HFF-Myc (cell line): Measurements from ENCODE around the gene CNNM1.

Experiments used
- DNase-seq: peaks from one replicate; pipeline ENCODE4 v3.0.0-alpha.2; 2011; ENCODE audit warnings: low read depth; ENCODE audit errors: extremely low read depth
- H3K4me3 ChIP-seq: replicated peaks from 2 replicates; pipeline ENCODE4 v1.5.1; 2011; ENCODE audit warnings: low read depth, mild to moderate bottlenecking, control low read depth, low read length
- CTCF ChIP-seq: IDR thresholded peaks from 2 replicates; pipeline ENCODE4 v1.5.1; 2012; ENCODE audit warnings: mild to moderate bottlenecking, low read depth, low read length, control low read depth; ENCODE audit errors: missing control alignments

Gene CNNM1

GRCh38 chr10:99365736-99366135, 36.6 kb downstream of the CNNM1 start:
- no peak overlapping the region for H3K4me3 ChIP-seq
- DNase-seq, result no peak
- TF ChIP-seq CTCF, result no peak

GRCh38 chr10:99366666-99367065, 37.5 kb downstream of the CNNM1 start:
- no peak for DNase-seq
- no peak for TF ChIP-seq CTCF
- no peak overlapping the region for H3K4me3 ChIP-seq

GRCh38 chr10:99368646-99369045, 39.5 kb downstream of the CNNM1 start:
- TF ChIP-seq CTCF, result no peak
- no peak for DNase-seq
- no peak overlapping the region for H3K4me3 ChIP-seq

- no peak for DNase-seq
- no peak overlapping the region for H3K4me3 ChIP-seq
- no peak for TF ChIP-seq CTCF
These were observed 40.0 kb downstream of the CNNM1 start for GRCh38 chr10:99369126-99369525.

- no peak for TF ChIP-seq CTCF
These were observed 40.4 kb downstream of the CNNM1 start for GRCh38 chr10:99369551-99369950.

GRCh38 chr10:99370993-99371392, 41.8 kb downstream of the CNNM1 start:
- no peak for DNase-seq
- no peak overlapping the region for H3K4me3 ChIP-seq

More at GRCh38 chr10:99369551-99369950, 40.4 kb downstream of the CNNM1 start:
- no peak overlapping the region for H3K4me3 ChIP-seq
- DNase-seq, result no peak

More at GRCh38 chr10:99370993-99371392, 41.8 kb downstream of the CNNM1 start:
- peak; percentile 45 for TF ChIP-seq CTCF
